ENCODE results near the gene STAG1. TPM values are rescaled to one million over a fixed set of nuclear protein-coding genes. Genes with fewer than 3 reads are reported as not detected.

The STAG1 gene
- total RNA-seq, 2 donors from 2014 or later, result 26.8 to 29.8 TPM

- no peaks in the 10 kb centered on the region for H3K4me1 ChIP-seq (ENCODE audit: control insufficient read depth, insufficient read depth, low read length)
- Mint-ChIP-seq H3K36me3 (ENCODE audit: low read depth) (peaks cover 51% of the 10 kb centered on the region), H3K27me3 (ENCODE audit: insufficient read depth) (no peaks in the 10 kb centered on the region), H3K4me3 (no peak overlapping the region), H3K9me3 (no peaks in the 10 kb centered on the region), H3K27ac (no peak overlapping the region), H3K4me1 (peaks cover 4% of the 10 kb centered on the region)
- H3K9me3 ChIP-seq (ENCODE audit: control insufficient read depth, low read length), result peaks cover 5% of the 10 kb centered on the region
- H3K9ac ChIP-seq (ENCODE audit: extremely low read depth, low read length, poor library complexity, severe bottlenecking), result no peak overlapping the region
- DNase-seq, result no peak
- WGBS, 2 experiments (ENCODE audit: insufficient coverage in 1 of 2, insufficient read length in 1 of 2), result 94 to 97% methylated on average over 2 to 5 of the region's 5 CpGs
- no peak for TF ChIP-seq CTCF (conservative IDR thresholded peaks at IDR 0.05)
- no peaks in the 10 kb centered on the region for H3K27me3 ChIP-seq (ENCODE audit: control insufficient read depth, insufficient read depth, low read length, poor library complexity, severe bottlenecking)
- no peak overlapping the region for H3K27ac ChIP-seq (ENCODE audit: low read depth, low read length)
- H3K36me3 ChIP-seq (ENCODE audit: control insufficient read depth, insufficient read depth, low read length), result peaks cover 44% of the 10 kb centered on the region
- H3K4me3 ChIP-seq (ENCODE audit: low read length), result no peak overlapping the region
Observed at GRCh38 chr3:136291302-136291701, 460.9 kb downstream of the STAG1 start.

Other genes starting within 250 kb of the STAG1 start
- gene SLC35G2, start 66.7 kb upstream of the STAG1 start, total RNA-seq, result 1 to 10 TPM in 1 of 2 donors, under 1 TPM in 1; 0.77 to 1.4 TPM
- 10 to 100 TPM; 24.5 to 28.9 TPM for gene NCK1, start 109.8 kb upstream of the STAG1 start, total RNA-seq
- 1 to 10 TPM; 1.7 to 2.1 TPM for gene IL20RB, start 205.6 kb upstream of the STAG1 start, total RNA-seq

Data from endodermal cell (in vitro differentiated cells).